ENCODE measurements around the gene RO60.

The RO60 gene

DNA sequence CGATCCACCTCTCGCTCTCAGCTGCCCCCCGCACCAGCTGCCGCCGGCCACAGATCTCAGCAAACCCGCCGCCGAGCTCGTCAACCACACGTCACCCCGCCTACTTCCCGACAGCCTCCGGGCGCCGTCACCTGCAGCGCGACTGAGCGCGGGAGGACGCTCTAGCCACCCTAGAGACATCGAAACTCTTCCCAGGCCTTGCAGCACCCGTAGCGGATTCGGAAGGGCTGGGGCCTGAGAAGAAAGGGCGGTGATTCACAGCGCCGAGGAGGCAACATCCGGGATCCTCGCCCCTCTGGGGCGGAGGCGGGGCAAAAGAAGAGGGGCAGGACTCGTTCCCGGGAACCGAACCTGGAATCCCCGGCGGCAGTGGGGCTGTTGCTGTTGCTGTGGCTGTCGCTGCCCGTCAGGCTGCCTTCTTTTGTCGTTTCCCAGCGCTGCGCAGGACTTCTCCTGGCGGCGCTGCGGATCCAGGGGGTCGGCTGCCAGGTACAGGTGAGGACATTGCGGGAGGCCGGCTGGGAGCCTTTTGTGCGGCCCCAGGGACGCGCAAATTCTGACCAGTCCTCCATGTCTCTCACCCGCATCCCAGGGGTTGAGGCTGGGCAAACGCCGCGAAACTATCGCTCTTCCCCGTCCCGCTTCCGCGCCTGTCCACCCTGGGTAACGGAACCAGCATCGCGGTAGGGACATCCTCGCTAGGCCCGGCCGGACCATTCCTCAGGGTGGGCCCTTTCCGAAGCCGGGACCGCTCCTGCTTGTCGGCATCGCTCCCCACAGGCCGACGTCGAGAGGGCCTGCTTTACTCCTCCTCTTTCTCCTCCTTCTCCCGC is at the start of gene RO60, which contains the start of gene UCHL5:
RO60 (plus strand) TSS at position 331 of the 833 bp plus-strand sequence. CDS start 9,443 bp downstream, outside the sequence.
UCHL5 (minus strand) TSS at position 79 of the 833 bp plus-strand sequence. CDS start 100 bp downstream, outside the sequence.
- peaks cover 24 to 53% (median 31%) of the 10 kb centered on the region in 10 experiments for H3K4me1 ChIP-seq
- H3K36me3 ChIP-seq, result peaks cover 0 to 38% (median 13%) of the 10 kb centered on the region in 11 experiments; a peak in 18 of 22 replicates
- peak within 1 kb of the TSS; percentile 87 to 97 (median 96) for H3K27ac ChIP-seq
- H3K27me3 ChIP-seq, result no peaks in the 10 kb centered on the region
- H3K4me2 ChIP-seq, result peak within 1 kb of the TSS; percentile 85 to 96 (median 92)
- peak within 1 kb of the TSS; percentile 93 to 99 (median 96) for H3K9ac ChIP-seq
- peak within 1 kb of the TSS; percentile 79 to 97 (median 92) for H3K4me3 ChIP-seq
- H4K20me1 ChIP-seq, result peaks cover 7 to 35% (median 24%) of the 10 kb centered on the region in 11 experiments; a peak in 18 of 22 replicates
- TF ChIP-seq Cebpa-rat (IDR thresholded peaks at IDR 0.05), result 0 out of 22 replicates have a peak, but pooled peaks of 1 of the 11 experiments have one; percentile 32
- peaks cover 0 to 14% (median 9%) of the 10 kb centered on the region in 11 experiments; a peak in 18 of 22 replicates for H3K9me3 ChIP-seq (replicated peaks in 1 of 11)

DNA sequence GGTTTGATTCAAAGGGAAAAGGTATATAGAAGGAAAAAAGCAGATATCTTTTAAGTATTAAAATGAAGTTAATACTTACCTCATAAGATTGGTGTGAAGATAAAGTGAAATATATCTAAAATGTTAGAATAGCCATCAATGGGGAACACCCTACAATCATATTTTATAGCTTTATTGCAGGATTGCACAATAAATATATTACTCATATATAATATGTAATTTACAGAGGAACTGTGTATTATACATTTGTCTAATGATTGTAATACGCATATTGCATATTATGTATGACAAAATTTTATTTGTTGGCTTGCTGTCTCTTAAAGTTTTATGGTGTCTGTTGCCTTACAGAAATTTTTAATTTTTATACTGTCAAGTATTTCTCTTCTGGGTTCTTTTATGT is 48.0 kb upstream of the RO60 start:
- TF ChIP-seq Cebpa-rat (IDR thresholded peaks at IDR 0.05), result no peak
- no peaks in the 10 kb centered on the region for H4K20me1 ChIP-seq
- H3K27ac ChIP-seq, result no peak overlapping the region
- no peak overlapping the region for H3K9ac ChIP-seq
- H3K36me3 ChIP-seq, result peaks cover 0 to 33% (median 6%) of the 10 kb centered on the region in 11 experiments; a peak in 11 of 22 replicates
- H3K27me3 ChIP-seq, result no peaks in the 10 kb centered on the region
- H3K4me2 ChIP-seq, result no peak overlapping the region
- peaks cover 0 to 21% (median 0%) of the 10 kb centered on the region in 10 experiments; a peak in 4 of 20 replicates for H3K4me1 ChIP-seq
- H3K9me3 ChIP-seq (replicated peaks in 1 of 11), result peaks cover 1 to 6% (median 3%) of the 10 kb centered on the region in 11 experiments; a peak in 10 of 22 replicates
- H3K4me3 ChIP-seq, result no peak overlapping the region

DNA sequence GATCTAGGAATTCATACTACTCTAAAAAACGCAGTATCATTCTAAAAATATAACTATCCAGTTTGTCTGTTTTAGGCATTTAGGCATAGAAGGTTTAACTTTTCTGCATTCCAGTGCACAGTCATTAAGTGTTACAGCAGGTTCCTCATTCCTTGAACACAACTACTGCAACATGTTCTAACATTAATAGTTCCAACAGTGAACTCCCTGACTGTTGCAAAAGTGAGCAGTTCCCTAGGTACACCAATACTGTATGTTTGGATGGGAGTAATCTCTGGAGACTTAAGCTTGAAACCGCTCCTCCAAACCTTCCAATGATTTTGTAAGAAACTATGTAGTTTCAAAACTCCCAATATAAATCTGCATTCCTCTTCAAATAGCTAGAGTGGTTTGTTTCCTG is 46.4 kb upstream of the RO60 start:
- no peaks in the 10 kb centered on the region for H4K20me1 ChIP-seq
- TF ChIP-seq Cebpa-rat (IDR thresholded peaks at IDR 0.05), result no peak
- peaks cover 0 to 39% (median 7%) of the 10 kb centered on the region in 11 experiments; a peak in 11 of 22 replicates for H3K36me3 ChIP-seq
- H3K27me3 ChIP-seq, result no peaks in the 10 kb centered on the region
- peak overlapping the region in 2 of 11 experiments; percentile 5 to 15; a peak in 1 of 22 replicates for H3K4me2 ChIP-seq
- H3K9me3 ChIP-seq (replicated peaks in 1 of 11), result no peaks in the 10 kb centered on the region
- peaks cover 0 to 21% (median 0%) of the 10 kb centered on the region in 10 experiments; a peak in 4 of 20 replicates for H3K4me1 ChIP-seq
- H3K4me3 ChIP-seq, result no peak overlapping the region
- H3K9ac ChIP-seq, result no peak overlapping the region
- no peak overlapping the region for H3K27ac ChIP-seq

DNA sequence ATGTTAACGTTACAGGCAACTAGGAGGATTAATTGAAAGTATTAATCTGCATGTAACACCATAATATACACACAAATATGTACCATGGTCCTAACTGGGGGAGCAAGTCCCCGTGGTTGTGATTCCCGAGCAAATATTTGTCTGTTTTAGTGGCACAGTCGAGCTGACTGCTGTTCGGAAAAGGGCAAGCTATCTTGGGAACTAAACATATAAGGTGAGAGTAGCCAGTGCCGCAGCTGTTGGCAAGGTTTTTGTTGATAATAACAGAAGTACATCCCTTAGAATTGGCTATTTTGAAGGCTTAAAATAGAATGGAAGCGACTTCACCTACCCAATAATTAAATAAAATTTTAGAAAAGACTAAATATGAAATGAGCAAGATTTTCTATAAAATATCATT is 45.7 kb upstream of the RO60 start:
- Histone ChIP-seq H4K20me1 (no peaks in the 10 kb centered on the region), H3K9me3 (replicated peaks in 1 of 11) (no peaks in the 10 kb centered on the region), H3K36me3 (peaks cover 0 to 44% (median 7%) of the 10 kb centered on the region in 11 experiments; a peak in 11 of 22 replicates), H3K9ac (no peak overlapping the region), H3K4me2 (no peak overlapping the region), H3K27ac (no peak overlapping the region), H3K27me3 (no peaks in the 10 kb centered on the region), H3K4me3 (no peak overlapping the region), H3K4me1 (peaks cover 0 to 21% (median 0%) of the 10 kb centered on the region in 10 experiments; a peak in 4 of 20 replicates)
- TF ChIP-seq Cebpa-rat (IDR thresholded peaks at IDR 0.05), result no peak

DNA sequence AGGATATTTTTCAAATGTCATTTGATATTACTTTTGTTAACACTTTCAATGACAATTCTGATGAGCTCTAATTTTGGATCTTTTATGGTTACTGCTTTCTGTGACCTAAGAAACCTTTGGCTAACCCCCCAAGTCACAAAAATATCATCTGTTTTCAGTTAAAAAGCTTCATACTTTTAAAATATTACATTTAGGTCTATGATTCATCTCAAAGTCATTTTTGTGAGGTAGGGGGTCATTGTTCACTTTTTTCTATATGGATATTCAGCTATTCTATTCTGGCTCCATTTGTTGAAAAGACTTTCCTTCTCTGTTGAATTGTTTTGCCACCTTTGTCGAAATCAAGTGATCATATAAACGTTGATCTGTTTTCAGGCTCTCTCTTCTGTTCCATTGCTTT is 45.0 kb upstream of the RO60 start:
- H3K4me1 ChIP-seq, result peaks cover 0 to 27% (median 0%) of the 10 kb centered on the region in 10 experiments; a peak in 7 of 20 replicates
- peaks cover 0 to 48% (median 7%) of the 10 kb centered on the region in 11 experiments; a peak in 11 of 22 replicates for H3K36me3 ChIP-seq
- no peak overlapping the region for H3K4me2 ChIP-seq
- no peaks in the 10 kb centered on the region for H3K9me3 ChIP-seq (replicated peaks in 1 of 11)
- no peak overlapping the region for H3K4me3 ChIP-seq
- no peaks in the 10 kb centered on the region for H4K20me1 ChIP-seq
- TF ChIP-seq Cebpa-rat (IDR thresholded peaks at IDR 0.05), result no peak
- no peak overlapping the region for H3K9ac ChIP-seq
- H3K27ac ChIP-seq, result no peak overlapping the region
- no peaks in the 10 kb centered on the region for H3K27me3 ChIP-seq

DNA sequence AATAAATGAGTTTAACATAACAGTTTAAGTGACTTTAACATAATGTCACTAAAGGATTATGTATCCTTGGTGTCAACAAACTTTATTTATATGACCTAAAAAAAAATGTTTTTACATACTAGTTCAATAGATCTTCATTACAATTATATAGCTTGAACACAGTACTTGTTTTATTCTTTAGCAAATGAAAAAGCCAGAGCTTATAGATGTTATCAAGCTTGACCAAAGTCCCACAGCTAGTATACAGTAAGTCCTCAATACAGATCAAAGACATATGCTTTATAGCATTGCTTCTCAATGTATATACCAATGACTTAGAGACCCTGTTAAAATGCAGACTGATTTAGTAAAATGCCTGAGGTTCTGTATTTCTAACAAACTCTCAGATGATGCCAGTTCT is 42.6 kb upstream of the RO60 start:
- Histone ChIP-seq H3K4me2 (no peak overlapping the region), H3K4me1 (peaks cover 0 to 21% (median 0%) of the 10 kb centered on the region in 10 experiments; a peak in 7 of 20 replicates), H3K27ac (no peak overlapping the region), H3K36me3 (peaks cover 3 to 64% (median 14%) of the 10 kb centered on the region in 11 experiments; a peak in 15 of 22 replicates), H3K27me3 (no peaks in the 10 kb centered on the region), H3K9ac (no peak overlapping the region), H4K20me1 (no peaks in the 10 kb centered on the region), H3K9me3 (replicated peaks in 1 of 11) (no peaks in the 10 kb centered on the region), H3K4me3 (no peak overlapping the region)
- no peak for TF ChIP-seq Cebpa-rat (IDR thresholded peaks at IDR 0.05)

DNA sequence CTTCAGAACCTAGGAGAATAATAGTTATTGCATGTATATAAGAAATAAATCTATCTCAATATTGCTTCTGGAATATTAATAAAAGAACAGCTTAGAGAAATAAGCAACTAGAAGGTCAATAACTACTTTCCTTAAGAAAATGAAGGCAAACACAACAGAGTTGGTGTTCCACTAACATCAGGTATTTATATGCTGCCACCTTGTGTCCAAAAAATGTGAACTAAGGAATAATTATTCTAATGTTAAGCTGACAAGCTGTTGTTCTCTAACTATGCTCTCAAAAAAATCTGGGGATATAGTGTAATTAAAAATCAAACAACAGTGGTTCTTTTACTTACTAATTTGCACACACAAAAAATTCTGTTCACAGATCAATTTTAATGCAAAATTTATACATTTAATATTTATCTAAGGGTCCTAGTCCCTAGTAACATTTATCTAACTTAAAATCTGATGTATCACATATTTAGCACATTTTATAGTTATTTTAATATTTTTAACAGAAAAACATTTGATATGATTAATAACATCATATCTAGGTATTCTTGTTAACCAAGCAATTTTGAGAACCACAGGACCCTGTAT is 39.9 kb upstream of the RO60 start:
- Histone ChIP-seq H4K20me1 (no peaks in the 10 kb centered on the region), H3K9ac (no peak overlapping the region), H3K9me3 (replicated peaks in 1 of 11) (no peaks in the 10 kb centered on the region), H3K4me2 (0 out of 22 replicates have a peak overlapping the region, but pooled peaks of 2 of the 11 experiments have one; percentile 7 to 19), H3K4me1 (peaks cover 0 to 8% (median 0%) of the 10 kb centered on the region in 10 experiments; a peak in 6 of 20 replicates), H3K27me3 (no peaks in the 10 kb centered on the region), H3K36me3 (peaks cover 17 to 75% (median 29%) of the 10 kb centered on the region in 11 experiments), H3K4me3 (no peak overlapping the region), H3K27ac (peak overlapping the region in 9 of 11 experiments; percentile 17 to 67 (median 46); a peak in 15 of 22 replicates)
- TF ChIP-seq Cebpa-rat (IDR thresholded peaks at IDR 0.05), result no peak

DNA sequence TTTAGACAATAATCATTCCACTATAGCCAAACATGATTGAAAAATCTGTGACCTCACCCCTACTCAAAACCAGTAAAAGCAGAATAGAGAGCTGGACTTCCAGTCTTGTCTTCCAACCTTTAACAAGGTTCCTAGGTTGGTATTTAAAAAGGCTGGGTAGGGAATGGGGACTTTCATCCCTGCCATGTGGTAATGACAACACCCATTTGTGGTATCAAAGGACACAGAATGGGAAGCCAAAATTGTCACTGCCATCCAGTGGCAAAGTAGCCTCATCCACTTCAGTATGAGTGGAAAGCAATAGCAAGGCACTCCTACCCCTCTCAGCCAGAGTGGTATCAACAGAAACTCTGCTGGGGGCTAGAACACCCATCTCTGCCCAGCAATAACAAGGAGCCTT is 34.2 kb upstream of the RO60 start:
- Histone ChIP-seq H3K27me3 (no peaks in the 10 kb centered on the region), H4K20me1 (peaks cover 0 to 5% (median 0%) of the 10 kb centered on the region in 11 experiments; a peak in 2 of 22 replicates), H3K4me3 (no peak overlapping the region), H3K27ac (peak overlapping the region in 1 of 11 experiments; percentile 5; a peak in 1 of 22 replicates), H3K4me1 (no peaks in the 10 kb centered on the region), H3K36me3 (peaks cover 52 to 92% (median 69%) of the 10 kb centered on the region in 11 experiments), H3K9ac (no peak overlapping the region), H3K4me2 (no peak overlapping the region), H3K9me3 (replicated peaks in 1 of 11) (no peaks in the 10 kb centered on the region)
- TF ChIP-seq Cebpa-rat (IDR thresholded peaks at IDR 0.05), result no peak
